Measurements from ENCODE around the gene HEPN1. TPM values are rescaled to one million over a fixed set of nuclear protein-coding genes. Genes with fewer than 3 reads are reported as not detected.
A peak's percentile ranks its signal among the peaks of the same experiment; 100 is the strongest.

Gene HEPN1
- total and polyA plus RNA-seq, 2 donors (not counting 3 experiments of a cell fraction or from before 2014, with no cell fraction given) = not detected

- no peaks in the 10 kb centered on the region for H3K9me1 ChIP-seq (replicated peaks; ENCODE audit: control insufficient read depth, extremely low read depth, insufficient read depth, low read length)
- no peaks in the 10 kb centered on the region for H3K27me3 ChIP-seq (ENCODE audit: control insufficient read depth in 2 of 2, insufficient read depth in 2 of 2, low read length in 2 of 2)
- FAIRE-seq (no peak), DNase-seq (ENCODE audit: low read depth, low spot score) (no peak)
- dilution Hi-C loops (cut with MboI; ENCODE audit: extremely low pct_ligation_motif_present, low sequenced_read_pairs) = no loop called here
- H3K4me1 ChIP-seq (ENCODE audit: control insufficient read depth, extremely low read depth, insufficient read depth, low read length) = peaks cover 87% of the 10 kb centered on the region
- H3K36me3 ChIP-seq (ENCODE audit: control insufficient read depth in 2 of 2, extremely low read depth in 1 of 2, insufficient read depth in 2 of 2, low read length in 2 of 2) = peaks cover 61 to 63% of the 10 kb centered on the region in 2 experiments
- no peak overlapping the region for H3K4me3 ChIP-seq (replicated peaks in 1 of 3; ENCODE audit: insufficient read depth in 1 of 3, low read depth in 1 of 3, low read length in 3 of 3)
- no peaks in the 10 kb centered on the region for H4K20me1 ChIP-seq (replicated peaks; ENCODE audit: control insufficient read depth, extremely low read depth, insufficient read depth, low read length)
- no peak overlapping the region for H3K9ac ChIP-seq (replicated peaks; ENCODE audit: extremely low read depth, insufficient read depth, low read length)
- no peak overlapping the region for H2AFZ ChIP-seq (ENCODE audit: low read depth, low read length)
- peak; percentile 71 for TF ChIP-seq POLR2A (IDR thresholded peaks at IDR 0.05; ENCODE audit: low read depth, low read length)
- no peak for TF ChIP-seq EZH2 (IDR thresholded peaks at IDR 0.05; ENCODE audit: borderline replicate concordance, low read depth, low read length, severe bottlenecking)
- H3K79me2 ChIP-seq (ENCODE audit: control insufficient read depth, insufficient read depth, low read length) = peaks cover 44% of the 10 kb centered on the region
- ChIA-PET POLR2A (interaction anchor here (1.2 to 3.8 kb wide), 3 partner anchors 8 to 66 kb away, joined by 5 to 23 read pairs (median 10); partner anchors contain the start of genes CCDC15 and ROBO4), CTCF (interaction anchor here (3.4 to 4.8 kb wide), 2 partner anchors 11 to 12 kb away, joined by 16 to 29 read pairs; partner anchors contain the start of gene ROBO4)
- H3K9me3 ChIP-seq (replicated peaks; ENCODE audit: control insufficient read depth, insufficient read depth, low read length) = no peaks in the 10 kb centered on the region
- intact Hi-C loops (cut with micrococcal nuclease) = no loop called here
- BruUV-seq (replicated peaks) = TSS peak; percentile 30
- no peak overlapping the region for H3K27ac ChIP-seq (ENCODE audit: insufficient read depth, low read depth, low read length)
- no peak overlapping the region for H3K4me2 ChIP-seq (ENCODE audit: insufficient read depth, low read length)
Measured at GRCh38 chr11:124886978-124887666, 31.9 kb upstream of the HEPN1 start.

GRCh38 chr11:124887667-124888013 lies 31.4 kb upstream of the HEPN1 start:
- intact Hi-C loops (cut with micrococcal nuclease) = no loop called here
- Histone ChIP-seq H3K36me3 (ENCODE audit: control insufficient read depth in 2 of 2, extremely low read depth in 1 of 2, insufficient read depth in 2 of 2, low read length in 2 of 2) (peaks cover 66 to 68% of the 10 kb centered on the region in 2 experiments), H3K9me3 (replicated peaks; ENCODE audit: control insufficient read depth, insufficient read depth, low read length) (no peaks in the 10 kb centered on the region), H3K27me3 (ENCODE audit: control insufficient read depth in 2 of 2, insufficient read depth in 2 of 2, low read length in 2 of 2) (no peaks in the 10 kb centered on the region), H3K4me1 (ENCODE audit: control insufficient read depth, extremely low read depth, insufficient read depth, low read length) (peaks cover 87% of the 10 kb centered on the region), H4K20me1 (replicated peaks; ENCODE audit: control insufficient read depth, extremely low read depth, insufficient read depth, low read length) (no peaks in the 10 kb centered on the region), H3K4me3 (replicated peaks in 1 of 3; ENCODE audit: insufficient read depth in 1 of 3, low read depth in 1 of 3, low read length in 3 of 3) (no peak overlapping the region), H3K79me2 (ENCODE audit: control insufficient read depth, insufficient read depth, low read length) (peaks cover 49% of the 10 kb centered on the region), H3K9me1 (replicated peaks; ENCODE audit: control insufficient read depth, extremely low read depth, insufficient read depth, low read length) (no peaks in the 10 kb centered on the region), H2AFZ (ENCODE audit: low read depth, low read length) (no peak overlapping the region), H3K27ac (ENCODE audit: insufficient read depth, low read depth, low read length) (no peak overlapping the region), H3K9ac (replicated peaks; ENCODE audit: extremely low read depth, insufficient read depth, low read length) (no peak overlapping the region), H3K4me2 (ENCODE audit: insufficient read depth, low read length) (no peak overlapping the region)
- no peak for TF ChIP-seq GATA2 (IDR thresholded peaks at IDR 0.05; ENCODE audit: insufficient read depth, insufficient read length, low read depth, low read length)
- TF ChIP-seq POLR2AphosphoS5 (IDR thresholded peaks at IDR 0.05; ENCODE audit: insufficient read depth, low read depth, low read length) = peak; percentile 52
- BruUV-seq (replicated peaks) = no TSS peak
- POLR2A ChIA-PET = interaction anchor here (2.0 to 3.8 kb wide), 2 partner anchors 8 to 10 kb away, joined by 10 to 23 read pairs; partner anchors contain the start of gene ROBO4
- dilution Hi-C loops (cut with MboI; ENCODE audit: extremely low pct_ligation_motif_present, low sequenced_read_pairs) = no loop called here
- DNase-seq (ENCODE audit: low read depth, low spot score) = no peak
- no peak for FAIRE-seq
- CTCF ChIA-PET = interaction anchor here (3.4 to 4.8 kb wide), 2 partner anchors 11 kb away, joined by 16 to 29 read pairs; partner anchors contain the start of gene ROBO4

All from endothelial cell of umbilical vein (primary cell).